ENCODE results near the gene NPAS4. TPM values are rescaled to one million over a fixed set of nuclear protein-coding genes. Genes with fewer than 3 reads are reported as not detected.

Gene NPAS4
- total and polyA plus RNA-seq, 2 of the 13 experiments (the other 11 are each of a cell fraction or from before 2014, with no cell fraction given), result not detected

DNA sequence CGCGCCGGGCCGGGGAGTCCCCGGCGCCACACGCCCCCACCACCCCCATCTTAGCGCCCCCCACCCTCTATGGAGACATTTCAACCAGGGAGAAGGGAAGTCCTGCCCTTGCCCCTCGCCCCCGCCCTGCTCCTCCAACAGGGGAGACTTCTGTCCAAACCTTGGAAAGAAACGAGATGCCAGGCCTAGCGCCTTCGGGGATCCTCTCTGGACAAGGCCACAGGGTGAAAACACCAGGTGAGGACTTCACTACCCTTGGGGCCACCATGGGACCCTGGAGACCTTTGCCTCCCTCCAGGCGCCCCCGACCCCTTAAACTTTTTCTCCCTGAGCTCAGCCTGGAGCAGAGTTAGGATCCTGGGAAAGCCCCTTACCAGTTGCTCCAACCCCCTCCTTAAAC, 11.6 kb upstream of the NPAS4 start (continued):
- no peak for TF ChIP-seq ZNF841 (CRISPR knock-in tag; IDR thresholded peaks at IDR 0.05; ENCODE audit: borderline replicate concordance)
- TF ChIP-seq EEA1 (CRISPR knock-in tag; IDR thresholded peaks at IDR 0.05; ENCODE audit: borderline replicate concordance), result no peak
- no peak for TF ChIP-seq ZNF713 (CRISPR knock-in tag; IDR thresholded peaks at IDR 0.05)
- TF ChIP-seq MED8 (CRISPR knock-in tag; IDR thresholded peaks at IDR 0.05; ENCODE audit: insufficient replicate concordance), result no peak

DNA sequence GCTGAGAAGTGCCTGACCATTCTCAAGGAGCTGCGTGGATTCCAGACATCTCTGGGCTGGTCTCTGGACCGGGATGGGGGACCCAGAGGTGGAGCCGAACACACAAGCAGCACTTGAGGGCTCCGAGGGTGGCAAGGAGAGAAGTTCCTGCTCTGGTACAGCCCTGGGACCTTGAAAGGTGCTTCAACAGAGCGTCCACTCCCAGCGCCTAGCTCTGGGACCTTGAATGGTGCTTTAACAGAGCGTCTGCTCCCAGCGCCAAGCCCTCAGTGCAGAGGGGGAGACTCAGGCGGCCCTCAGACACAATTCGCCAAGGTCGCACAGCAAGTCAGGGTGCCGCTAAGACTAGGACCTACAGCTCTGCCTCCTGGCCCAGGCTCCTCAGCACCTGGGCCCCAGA, 10.6 kb upstream of the NPAS4 start:
- Histone ChIP-seq H3K27me3 (ENCODE audit: control insufficient read depth in 1 of 2, insufficient read depth in 2 of 2, low read length in 2 of 2) (peaks cover 5 to 71% of the 10 kb centered on the region in 2 experiments), H4K20me1 (ENCODE audit: insufficient read depth, low read length) (peaks cover 7% of the 10 kb centered on the region; the same call in 1 of the 2 replicates), H2AFZ (ENCODE audit: low read length) (no peak overlapping the region), H3K9me3 (ENCODE audit: low read length) (no peaks in the 10 kb centered on the region), H3K4me1 (ENCODE audit: insufficient read depth, low read length) (0 out of 2 replicates have a peak, but pooled peaks cover 5% of the 10 kb centered on the region), H3K79me2 (ENCODE audit: insufficient read depth, low read length) (no peaks in the 10 kb centered on the region), H3K27ac (ENCODE audit: extremely low read length, insufficient read depth, low read length) (no peak overlapping the region), H3K4me3 (replicated peaks in 1 of 3; ENCODE audit: insufficient read depth in 1 of 3, low read depth in 2 of 3, low read length in 3 of 3) (no peak overlapping the region), H3K4me2 (ENCODE audit: low read depth, low read length) (no peak overlapping the region), H3K36me3 (replicated peaks in 1 of 2; ENCODE audit: control insufficient read depth in 1 of 2, insufficient read depth in 2 of 2, low read length in 2 of 2) (no peaks in the 10 kb centered on the region), H3K9ac (ENCODE audit: insufficient read depth, low read depth, low read length) (no peak overlapping the region)
- POLR2A ChIA-PET, result no interaction called here
- DNase-seq (ENCODE audit: low spot score), result no peak
- 4% methylated on average over 4 of the region's 12 CpGs for WGBS (ENCODE audit: low lambda C conversion rate)
- ATAC-seq, result no peak; the same call in 2 of the 3 replicates
- no TSS peak for BruUV-seq (replicated peaks)
- no peak for TF ChIP-seq DPF2 (CRISPR knock-in tag; IDR thresholded peaks at IDR 0.05; ENCODE audit: borderline replicate concordance, low read depth)
- TF ChIP-seq, protein P1, sequence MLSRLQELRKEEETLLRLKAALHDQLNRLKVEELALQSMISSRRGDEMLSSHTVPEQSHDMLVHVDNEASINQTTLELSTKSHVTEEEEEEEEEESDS (CRISPR knock-in tag; IDR thresholded peaks at IDR 0.05; ENCODE audit: borderline replicate concordance), result no peak
- TF ChIP-seq NFYB (CRISPR knock-in tag; IDR thresholded peaks at IDR 0.05), result no peak
- TF ChIP-seq, protein P2, sequence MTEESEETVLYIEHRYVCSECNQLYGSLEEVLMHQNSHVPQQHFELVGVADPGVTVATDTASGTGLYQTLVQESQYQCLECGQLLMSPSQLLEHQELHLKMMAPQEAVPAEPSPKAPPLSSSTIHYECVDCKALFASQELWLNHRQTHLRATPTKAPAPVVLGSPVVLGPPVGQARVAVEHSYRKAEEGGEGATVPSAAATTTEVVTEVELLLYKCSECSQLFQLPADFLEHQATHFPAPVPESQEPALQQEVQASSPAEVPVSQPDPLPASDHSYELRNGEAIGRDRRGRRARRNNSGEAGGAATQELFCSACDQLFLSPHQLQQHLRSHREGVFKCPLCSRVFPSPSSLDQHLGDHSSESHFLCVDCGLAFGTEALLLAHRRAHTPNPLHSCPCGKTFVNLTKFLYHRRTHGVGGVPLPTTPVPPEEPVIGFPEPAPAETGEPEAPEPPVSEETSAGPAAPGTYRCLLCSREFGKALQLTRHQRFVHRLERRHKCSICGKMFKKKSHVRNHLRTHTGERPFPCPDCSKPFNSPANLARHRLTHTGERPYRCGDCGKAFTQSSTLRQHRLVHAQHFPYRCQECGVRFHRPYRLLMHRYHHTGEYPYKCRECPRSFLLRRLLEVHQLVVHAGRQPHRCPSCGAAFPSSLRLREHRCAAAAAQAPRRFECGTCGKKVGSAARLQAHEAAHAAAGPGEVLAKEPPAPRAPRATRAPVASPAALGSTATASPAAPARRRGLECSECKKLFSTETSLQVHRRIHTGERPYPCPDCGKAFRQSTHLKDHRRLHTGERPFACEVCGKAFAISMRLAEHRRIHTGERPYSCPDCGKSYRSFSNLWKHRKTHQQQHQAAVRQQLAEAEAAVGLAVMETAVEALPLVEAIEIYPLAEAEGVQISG (CRISPR knock-in tag; IDR thresholded peaks at IDR 0.05), result no peak
- TF ChIP-seq IRF2 (CRISPR knock-in tag; IDR thresholded peaks at IDR 0.05), result no peak
- TF ChIP-seq ZNF451 (CRISPR knock-in tag; IDR thresholded peaks at IDR 0.05), result no peak
- no peak for TF ChIP-seq SMAD1 (CRISPR knock-in tag; IDR thresholded peaks at IDR 0.05; ENCODE audit: borderline replicate concordance, low read depth)
- TF ChIP-seq ZBTB38 (CRISPR knock-in tag; IDR thresholded peaks at IDR 0.05), result no peak
- no peak for TF ChIP-seq KDM1A (CRISPR knock-in tag; IDR thresholded peaks at IDR 0.05)
- no peak for TF ChIP-seq SALL2 (CRISPR knock-in tag; IDR thresholded peaks at IDR 0.05)
- TF ChIP-seq, protein P3, sequence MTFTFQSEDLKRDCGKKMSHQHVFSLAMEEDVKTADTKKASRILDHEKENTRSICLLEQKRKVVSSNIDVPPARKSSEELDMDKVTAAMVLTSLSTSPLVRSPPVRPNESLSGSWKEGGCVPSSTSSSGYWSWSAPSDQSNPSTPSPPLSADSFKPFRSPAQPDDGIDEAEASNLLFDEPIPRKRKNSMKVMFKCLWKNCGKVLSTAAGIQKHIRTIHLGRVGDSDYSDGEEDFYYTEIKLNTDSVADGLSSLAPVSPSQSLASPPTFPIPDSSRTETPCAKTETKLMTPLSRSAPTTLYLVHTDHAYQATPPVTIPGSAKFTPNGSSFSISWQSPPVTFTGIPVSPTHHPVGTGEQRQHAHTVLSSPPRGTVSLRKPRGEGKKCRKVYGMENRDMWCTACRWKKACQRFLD (CRISPR knock-in tag; IDR thresholded peaks at IDR 0.05; ENCODE audit: borderline replicate concordance), result no peak
- TF ChIP-seq ZNF878 (CRISPR knock-in tag; IDR thresholded peaks at IDR 0.05), result no peak
- TF ChIP-seq SMAD9 (CRISPR knock-in tag; IDR thresholded peaks at IDR 0.05), result no peak
- no peak for TF ChIP-seq ZNF556 (CRISPR knock-in tag; IDR thresholded peaks at IDR 0.05; ENCODE audit: borderline replicate concordance)
- intact Hi-C loops (cut with micrococcal nuclease; ENCODE audit: unreplicated experiment), result no loop called here
- in situ Hi-C loops (cut with HindIII; ENCODE audit: extremely low pct_ligation_motif_present, low pct_unique_long_range_greater_than_20kb), result loop anchor here (25.0 kb wide), 1 partner anchor 427 kb away; the partner anchor contains the start of gene RCE1
- CTCF ChIA-PET (ENCODE audit: low intra/inter-chr PET ratio, low total read pairs), result interaction anchor here (0.8 to 3.4 kb wide), 2 partner anchors 21 to 69 kb away, joined by 3 to 28 read pairs; partner anchors contain the start of gene DPP3
- FAIRE-seq, result no peak

All from HepG2 (cell line).